Spinal cord (tissue), 10 donors: ENCODE results near the gene BCR. TPM values are rescaled to one million over a fixed set of nuclear protein-coding genes. Genes with fewer than 3 reads are reported as not detected.

Experiments
- DNase-seq, 6 donors: peaks; one replicate each; pipeline versions ENCODE4 v3.0.0 to v3.0.0-alpha.2; 2013 to 2015; ENCODE audit warnings: low spot score in 6 of 6, low read depth in 4 of 6
- H3K27ac ChIP-seq: one replicate; pipeline ENCODE4 v1.5.1; 2013; ENCODE audit warnings: low read depth, low read length, control low read depth
- H3K27me3 ChIP-seq: one replicate; pipeline ENCODE4 v1.6.1; 2013; ENCODE audit warnings: low read length; ENCODE audit not compliant: control insufficient read depth, insufficient read depth
- H3K36me3 ChIP-seq: one replicate; pipeline ENCODE4 v1.6.1; 2013; ENCODE audit warnings: low read length; ENCODE audit not compliant: control insufficient read depth, insufficient read depth
- H3K4me1 ChIP-seq: one replicate; pipeline ENCODE4 v1.6.1; 2013; ENCODE audit warnings: low read length; ENCODE audit not compliant: control insufficient read depth, insufficient read depth
- H3K4me3 ChIP-seq: one replicate; pipeline ENCODE4 v1.5.1; 2013; ENCODE audit warnings: low read depth, low read length, control low read depth
- H3K9me3 ChIP-seq: one replicate; pipeline ENCODE4 v1.6.1; 2013; ENCODE audit warnings: low read length; ENCODE audit not compliant: control insufficient read depth, insufficient read depth
- WGBS: methylation state at CpG from one replicate; pipeline ENCODE4 v1.1.5; 2013; ENCODE audit warnings: missing lambda C conversion rate; ENCODE audit not compliant: insufficient coverage; 5-methylcytosine and 5-hydroxymethylcytosine counted together
- polyA plus RNA-seq, 2 donors: library from polyadenylated mRNA; unstranded; fragments of 120-200 nt; gene quantifications; one replicate each; pipeline ENCODE4 v1.2.1, GENCODE V29; 2013; ENCODE audit not compliant: insufficient read length in 2 of 2
- total RNA-seq, 2 donors: library from RNA; depleted of rRNA in 1 of 2; stranded (reverse); fragments of 120-200 nt in 1 of 2; fragments of >200 nt in 1 of 2; gene quantifications; one replicate each; pipeline versions ENCODE4 v1.2.3 to v1.2.4, GENCODE V29; 2013 to 2014
- donor health status: healthy.

The BCR gene
- total and polyA plus RNA-seq, 4 donors: 30.4 to 88.1 (median 69.6) TPM

DNA sequence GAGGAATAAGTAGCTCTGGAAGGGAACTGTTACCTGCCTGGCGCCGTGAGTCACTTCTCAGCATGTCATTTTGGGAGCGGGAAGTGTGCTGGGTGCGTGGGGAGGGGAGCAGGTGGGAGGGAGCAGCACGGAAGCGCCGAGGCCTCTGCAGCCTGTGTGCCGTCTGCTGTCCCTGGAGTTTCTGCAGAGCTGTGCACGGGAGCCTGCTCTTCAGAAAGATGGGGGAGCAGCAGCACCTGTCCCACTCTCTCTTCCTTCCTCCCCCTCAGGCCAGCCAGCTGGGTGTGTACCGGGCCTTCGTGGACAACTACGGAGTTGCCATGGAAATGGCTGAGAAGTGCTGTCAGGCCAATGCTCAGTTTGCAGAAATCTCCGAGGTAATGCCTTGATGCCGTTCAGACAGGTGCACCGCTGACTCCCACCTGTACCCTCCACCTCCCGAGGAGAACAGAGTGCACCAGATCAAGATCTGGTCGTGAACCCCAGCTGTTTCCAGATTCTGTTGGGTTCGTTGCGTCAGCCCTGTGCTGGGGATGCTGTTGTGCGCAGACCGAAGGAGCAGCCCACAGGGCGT is 87.9 kb downstream of the BCR start:
- Histone ChIP-seq H3K27ac (no peak overlapping the region), H3K4me3 (no peak overlapping the region), H3K9me3 (no peaks in the 10 kb centered on the region), H3K27me3 (no peaks in the 10 kb centered on the region), H3K4me1 (peaks cover 37% of the 10 kb centered on the region), H3K36me3 (peaks cover 75% of the 10 kb centered on the region)
- no peak for DNase-seq
- 72% methylated on average over 18 of the region's 22 CpGs for WGBS

DNA sequence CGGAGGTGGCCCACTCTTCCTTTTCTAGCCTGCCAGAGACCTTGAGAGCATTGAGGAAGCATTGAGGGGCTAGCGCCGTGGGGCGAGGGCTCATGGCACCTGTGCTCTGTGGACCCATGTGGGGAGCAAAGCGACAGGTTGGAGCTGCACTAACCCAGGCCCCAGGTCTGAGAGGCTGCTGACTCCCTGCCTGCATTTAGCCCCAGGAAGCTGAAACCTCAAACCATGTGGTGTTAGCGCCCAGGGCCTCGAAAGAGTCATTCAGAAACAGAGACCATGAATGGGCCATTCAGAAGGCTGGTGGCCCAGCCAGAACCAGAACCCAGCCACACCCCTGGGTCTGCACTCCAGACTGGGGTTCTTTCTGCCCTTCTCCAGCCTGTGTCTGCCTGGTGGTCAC is 88.6 kb downstream of the BCR start:
- Histone ChIP-seq H3K27ac (no peak overlapping the region), H3K4me3 (no peak overlapping the region), H3K4me1 (peaks cover 37% of the 10 kb centered on the region)

DNA sequence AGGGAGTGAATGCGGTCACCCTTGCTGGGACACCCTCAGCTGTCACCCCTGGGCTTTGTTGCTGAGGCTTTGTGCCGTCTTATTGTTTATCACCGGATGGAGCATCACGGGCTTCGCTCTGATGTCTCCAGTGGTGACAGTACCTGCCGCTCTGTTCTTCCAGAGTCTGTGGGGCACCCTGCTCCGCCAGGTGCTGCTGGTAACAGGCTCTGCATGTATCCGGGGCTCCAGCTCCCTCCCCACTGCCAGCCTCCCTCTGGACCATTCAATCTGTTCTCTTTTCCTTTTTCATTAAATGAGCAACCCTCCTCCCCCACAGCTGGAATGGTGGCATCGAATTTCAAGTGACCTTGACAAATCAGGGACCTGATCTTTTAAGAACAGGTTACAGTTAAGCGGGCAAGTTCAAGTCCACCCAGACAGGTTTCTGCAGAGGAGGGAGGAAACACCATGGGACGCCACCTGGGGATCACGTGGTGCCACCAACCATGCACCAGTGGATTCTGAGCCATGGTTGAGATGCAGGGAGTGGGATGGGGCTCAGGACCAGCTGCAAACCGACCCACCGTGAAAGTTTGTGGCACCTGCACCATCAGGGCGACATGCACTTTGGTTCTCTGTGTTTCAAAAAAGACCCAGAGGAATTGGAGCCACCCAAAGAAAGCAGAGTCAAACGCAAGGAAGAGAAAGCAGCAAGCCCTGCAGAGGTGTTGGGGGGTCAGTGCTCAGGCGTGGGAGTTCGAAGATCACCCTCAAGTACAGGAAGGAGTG is 89.3 kb downstream of the BCR start:
- WGBS: 72% methylated on average over 18 of the region's 18 CpGs
- no peak for DNase-seq

More for the DNA sequence above, 88.6 kb downstream of the BCR start:
- peaks cover 75% of the 10 kb centered on the region for H3K36me3 ChIP-seq
- WGBS: 89% methylated on average over 7 of the region's 7 CpGs
- H3K9me3 ChIP-seq: no peaks in the 10 kb centered on the region
- H3K27me3 ChIP-seq: no peaks in the 10 kb centered on the region
- DNase-seq: no peak

DNA sequence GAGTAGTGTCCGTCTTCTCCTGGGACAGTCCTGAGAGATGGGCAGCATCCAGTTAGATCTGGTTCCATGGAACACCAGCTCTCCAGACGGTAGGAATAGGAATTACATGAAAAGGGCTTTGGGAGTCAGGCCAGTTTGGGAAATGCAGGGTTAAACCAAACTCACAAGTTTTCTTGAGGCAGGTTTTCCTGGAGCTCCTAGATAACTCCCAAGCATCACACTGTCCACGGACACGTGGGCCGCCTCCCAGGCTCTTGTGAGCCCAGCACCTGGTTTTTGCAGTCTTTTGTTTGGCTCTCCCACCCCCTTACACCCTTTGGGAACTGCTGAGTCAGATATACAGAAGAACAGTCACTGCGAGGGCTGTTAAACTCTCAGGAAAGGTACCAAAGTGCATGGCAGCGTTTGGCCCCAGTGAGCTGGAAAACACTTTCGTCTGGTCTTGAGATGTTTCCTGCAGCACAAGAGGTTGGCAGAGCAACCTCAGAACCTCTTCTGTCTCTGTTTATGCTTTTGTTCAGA is 90.0 kb downstream of the BCR start:
- no peaks in the 10 kb centered on the region for H3K9me3 ChIP-seq
- WGBS: 28% methylated on average over 8 of the region's 8 CpGs
- peaks cover 37% of the 10 kb centered on the region for H3K4me1 ChIP-seq
- no peak overlapping the region for H3K4me3 ChIP-seq
- no peaks in the 10 kb centered on the region for H3K27me3 ChIP-seq
- H3K27ac ChIP-seq: no peak overlapping the region
- peak in 2 of 6 donors; percentile 17 to 50 for DNase-seq
- peaks cover 76% of the 10 kb centered on the region for H3K36me3 ChIP-seq

More for the DNA sequence above, 89.3 kb downstream of the BCR start:
- H3K27me3 ChIP-seq: no peaks in the 10 kb centered on the region
- H3K4me1 ChIP-seq: peaks cover 37% of the 10 kb centered on the region
- H3K27ac ChIP-seq: no peak overlapping the region
- no peaks in the 10 kb centered on the region for H3K9me3 ChIP-seq
- no peak overlapping the region for H3K4me3 ChIP-seq
- peaks cover 75% of the 10 kb centered on the region for H3K36me3 ChIP-seq

DNA sequence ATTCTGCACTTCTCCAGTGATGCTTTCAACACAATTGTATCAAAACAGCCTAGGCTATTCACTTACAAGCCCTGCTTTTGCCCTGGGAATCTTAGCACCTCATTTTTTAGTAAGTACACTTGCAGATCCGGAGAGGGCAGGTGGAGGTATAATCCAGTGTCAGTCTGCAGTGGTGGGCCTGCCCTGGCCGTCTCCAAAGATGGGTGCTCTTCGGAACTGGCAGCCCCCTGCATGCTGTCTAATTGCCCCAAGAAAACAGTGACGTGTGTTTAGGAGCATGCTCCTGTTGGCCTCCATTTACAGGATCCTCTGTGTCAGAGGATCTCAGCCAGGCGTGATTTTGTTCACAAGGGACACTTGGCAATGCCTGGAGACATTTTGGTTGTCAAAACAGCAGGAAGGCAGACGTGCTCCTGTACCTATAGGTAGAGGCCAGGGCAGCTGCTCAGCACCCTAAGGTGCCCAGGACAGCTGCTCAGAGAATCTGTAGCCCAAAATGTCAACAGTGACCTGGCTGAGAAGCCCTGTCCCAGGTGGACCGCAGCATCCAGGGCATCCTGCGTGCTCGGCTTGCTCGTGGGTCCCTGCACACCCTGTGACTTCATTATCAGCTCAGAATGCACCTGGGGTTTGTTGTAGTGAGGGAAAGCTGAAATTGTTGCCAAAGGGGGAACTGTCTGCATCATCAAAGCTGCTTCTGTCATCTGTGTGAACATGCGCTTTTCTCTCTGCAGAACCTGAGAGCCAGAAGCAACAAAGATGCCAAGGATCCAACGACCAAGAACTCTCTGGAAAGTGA is 90.7 kb downstream of the BCR start:
- Histone ChIP-seq H3K4me3 (no peak overlapping the region), H3K4me1 (peaks cover 37% of the 10 kb centered on the region), H3K9me3 (no peaks in the 10 kb centered on the region), H3K36me3 (peaks cover 82% of the 10 kb centered on the region), H3K27me3 (no peaks in the 10 kb centered on the region), H3K27ac (no peak overlapping the region)
- no peak for DNase-seq
- WGBS: 68% methylated on average over 12 of the region's 12 CpGs

DNA sequence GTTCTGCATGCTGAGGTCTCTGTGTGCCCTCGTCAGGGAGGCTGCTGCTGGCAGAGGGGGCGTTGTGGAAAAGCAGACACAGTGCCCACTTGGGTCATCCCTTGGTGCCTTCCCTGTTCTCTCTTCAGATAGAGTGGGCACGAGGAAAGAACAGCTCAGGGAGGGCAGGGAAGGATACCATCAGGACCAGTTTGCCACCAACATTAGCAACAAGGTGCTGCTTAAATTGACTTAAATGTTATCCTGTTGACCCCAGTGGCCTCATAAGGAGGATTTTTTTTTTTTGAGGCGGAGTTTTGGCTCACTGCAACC is 91.2 kb downstream of the BCR start:
- Histone ChIP-seq H3K27me3 (no peaks in the 10 kb centered on the region), H3K4me1 (peaks cover 37% of the 10 kb centered on the region), H3K4me3 (no peak overlapping the region), H3K9me3 (no peaks in the 10 kb centered on the region), H3K36me3 (peaks cover 84% of the 10 kb centered on the region), H3K27ac (no peak overlapping the region)
- 85% methylated on average over 3 of the region's 4 CpGs for WGBS
- DNase-seq: no peak

DNA sequence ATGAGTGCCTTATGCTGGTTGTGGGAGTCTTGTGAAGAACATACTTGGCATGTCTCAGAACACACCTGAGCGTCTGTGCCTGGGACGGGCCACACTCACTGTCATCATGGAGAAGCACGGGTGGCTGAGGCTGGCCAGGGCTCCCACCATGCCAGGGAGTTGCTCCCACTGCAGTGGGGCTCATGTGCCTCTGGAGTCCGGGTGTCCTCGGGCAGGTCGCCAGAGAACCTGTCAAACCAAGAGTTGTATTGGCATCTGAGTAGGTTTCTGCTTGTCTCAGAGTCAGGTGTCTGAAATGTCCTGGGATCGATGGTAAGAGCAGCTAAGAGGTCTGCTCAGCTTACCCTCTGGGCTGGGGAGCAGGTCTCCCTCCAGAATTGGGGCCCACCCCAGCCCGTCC is 92.1 kb downstream of the BCR start:
- DNase-seq: no peak
- Histone ChIP-seq H3K9me3 (no peaks in the 10 kb centered on the region), H3K27ac (no peak overlapping the region), H3K27me3 (no peaks in the 10 kb centered on the region), H3K36me3 (peaks cover 91% of the 10 kb centered on the region), H3K4me3 (no peak overlapping the region), H3K4me1 (peaks cover 37% of the 10 kb centered on the region)
- 94% methylated on average over 5 of the region's 8 CpGs for WGBS

DNA sequence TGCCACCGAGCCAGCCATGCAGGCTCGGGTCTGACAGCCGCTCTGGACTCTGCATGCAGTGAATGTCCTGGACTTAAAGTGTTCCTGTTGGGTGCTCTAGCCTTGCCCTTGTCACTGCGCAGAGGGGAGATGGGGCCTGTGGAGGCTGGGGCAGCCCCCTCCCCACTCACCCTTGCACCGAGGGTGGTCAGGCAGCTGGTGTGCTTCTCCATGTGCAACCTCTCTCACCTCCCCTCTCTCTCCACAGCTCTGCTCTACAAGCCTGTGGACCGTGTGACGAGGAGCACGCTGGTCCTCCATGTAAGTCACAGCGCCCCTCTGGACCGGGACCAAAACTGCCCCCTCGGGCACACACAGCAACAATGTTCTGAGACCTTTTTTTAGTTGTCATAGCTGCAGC is 92.5 kb downstream of the BCR start:
- H3K27me3 ChIP-seq: no peaks in the 10 kb centered on the region
- no peak for DNase-seq
- H3K4me3 ChIP-seq: no peak overlapping the region
- 83% methylated on average over 10 of the region's 11 CpGs for WGBS
- no peak overlapping the region for H3K27ac ChIP-seq
- peaks cover 92% of the 10 kb centered on the region for H3K36me3 ChIP-seq
- H3K4me1 ChIP-seq: peaks cover 36% of the 10 kb centered on the region
- no peaks in the 10 kb centered on the region for H3K9me3 ChIP-seq

DNA sequence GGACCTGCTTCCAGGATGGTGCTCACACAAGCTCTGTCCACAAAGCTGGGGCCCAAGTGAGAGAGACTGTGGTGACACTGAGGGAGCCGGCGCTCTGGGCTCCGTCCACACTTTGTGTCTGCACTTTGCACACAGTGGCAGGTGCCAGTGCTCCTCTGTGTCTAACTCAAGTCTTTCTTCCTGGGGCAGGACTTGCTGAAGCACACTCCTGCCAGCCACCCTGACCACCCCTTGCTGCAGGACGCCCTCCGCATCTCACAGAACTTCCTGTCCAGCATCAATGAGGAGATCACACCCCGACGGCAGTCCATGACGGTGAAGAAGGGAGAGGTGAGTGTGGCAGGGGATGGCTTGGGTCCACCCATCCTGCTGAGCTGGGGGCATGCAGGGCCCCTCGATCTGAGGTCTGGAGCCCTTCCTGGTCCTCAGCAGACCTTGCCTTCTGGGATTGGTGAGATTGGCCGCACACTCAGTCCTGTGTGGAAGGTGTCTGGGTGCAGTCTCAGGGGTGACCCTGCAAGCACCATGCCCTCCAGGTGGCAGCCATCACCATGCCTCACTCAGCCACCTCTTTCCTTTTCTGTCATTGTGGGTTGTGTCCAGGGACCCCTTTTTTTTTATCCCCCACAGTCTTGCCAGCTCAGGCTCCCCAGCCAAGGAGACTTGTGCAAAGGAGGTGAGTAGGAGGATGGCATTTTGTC is 93.3 kb downstream of the BCR start:
- peaks cover 89% of the 10 kb centered on the region for H3K36me3 ChIP-seq
- no peak for DNase-seq
- H3K4me3 ChIP-seq: no peak overlapping the region
- peaks cover 38% of the 10 kb centered on the region for H3K4me1 ChIP-seq
- no peak overlapping the region for H3K27ac ChIP-seq
- WGBS: 94% methylated on average over 9 of the region's 10 CpGs
- H3K9me3 ChIP-seq: no peaks in the 10 kb centered on the region
- no peaks in the 10 kb centered on the region for H3K27me3 ChIP-seq
